NCI-H2107 treated with DMSO at 0.1 percent for 48 hours (cell line): ENCODE data around the gene LHX6.

Experiments
- DNase-seq: peaks from one replicate; lab custom pipeline; 2025; ENCODE audit not compliant: unreplicated experiment; lab: John Stamatoyannopoulos, UW

The LHX6 gene

DNA sequence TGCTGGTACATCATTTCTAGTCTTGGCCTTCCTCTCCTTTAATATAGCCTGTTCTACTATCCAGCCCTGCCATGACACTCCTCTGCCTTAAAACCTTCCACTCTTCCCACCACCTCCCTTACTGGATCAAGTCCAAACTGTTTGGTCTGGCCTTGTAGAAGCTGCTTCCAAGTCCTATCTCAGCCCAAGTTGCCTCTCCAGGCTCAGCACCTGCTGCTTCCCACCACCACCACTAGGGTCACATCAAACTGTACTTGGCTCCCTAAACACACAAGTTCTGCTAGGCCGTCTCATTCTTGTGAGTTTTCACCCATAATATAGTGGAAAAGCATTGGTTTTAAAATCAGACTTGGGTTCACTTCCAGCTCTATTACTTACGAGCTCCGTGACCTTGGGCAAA, 70.6 kb downstream of the LHX6 start:
- DNase-seq, result no peak

DNA sequence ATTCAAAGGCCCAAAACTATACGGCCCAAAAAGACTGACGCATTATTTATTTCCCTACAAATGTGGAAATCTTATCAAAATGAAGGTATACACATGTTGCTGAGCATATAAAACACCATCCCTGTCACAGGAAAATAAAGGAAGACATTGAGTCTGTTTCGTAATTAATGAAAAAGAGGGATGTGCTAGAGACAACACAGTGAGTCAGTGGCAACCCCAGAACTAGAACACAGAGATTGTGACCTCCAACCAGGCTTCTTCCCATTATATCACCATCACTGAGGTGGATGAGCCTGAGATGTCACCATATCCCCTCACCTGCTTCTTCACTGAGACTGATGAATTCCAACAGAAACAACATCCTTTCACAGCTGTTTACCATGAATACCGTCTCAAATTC, 73.0 kb downstream of the LHX6 start:
- no peak for DNase-seq
